Measurements from ENCODE around the gene TSPY1. TPM values are rescaled to one million over a fixed set of nuclear protein-coding genes. Genes with fewer than 3 reads are reported as not detected.
"Not testable (repeated sequence)": the region's sequence is repeated elsewhere in the genome, so short reads cannot be mapped to it uniquely, and the experiment has no call there.

Gene TSPY1
- total and polyA plus RNA-seq, 10 of the 15 experiments (the other 5 are each of a cell fraction or from before 2014, with no cell fraction given) = not detected

DNA sequence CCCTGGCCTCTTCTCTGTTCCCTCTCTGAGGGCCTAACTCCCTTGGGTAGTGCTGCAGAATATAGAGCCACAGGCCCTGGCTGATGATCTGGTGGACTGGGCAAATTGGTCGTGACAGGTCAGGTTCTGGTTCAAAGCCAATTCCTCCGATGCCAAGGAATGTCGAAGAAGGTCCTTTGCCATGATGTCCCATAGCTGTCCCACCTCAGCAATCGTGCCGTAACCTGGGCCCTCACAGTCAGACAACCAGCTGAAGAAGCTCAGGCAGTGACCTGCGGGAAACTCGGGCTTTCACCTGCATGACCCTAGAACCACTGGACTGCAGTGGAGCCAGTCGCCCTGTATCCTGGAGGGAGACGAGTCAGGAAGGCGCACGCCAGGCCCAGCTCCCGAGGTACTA is 49.5 kb downstream of the TSPY1 start:
- H3K4me1 ChIP-seq (ENCODE audit: control insufficient read depth, insufficient read depth, low read length); H3K4me3 ChIP-seq; H3K27ac ChIP-seq (ENCODE audit: control insufficient read depth, insufficient read depth); ATAC-seq; H3K79me2 ChIP-seq (ENCODE audit: control insufficient read depth, insufficient read depth, low read length); H3K9ac ChIP-seq (ENCODE audit: control insufficient read depth, insufficient read depth, low read length); H3K4me2 ChIP-seq (ENCODE audit: control insufficient read depth, insufficient read depth); CTCF ChIA-PET; H3K9me3 ChIP-seq (replicated peaks; ENCODE audit: control insufficient read depth, insufficient read depth, low read length); DNase-seq (ENCODE audit: low read depth, low spot score); FAIRE-seq; H4K20me1 ChIP-seq (ENCODE audit: control insufficient read depth, insufficient read depth); SMC1A ChIA-PET (ENCODE audit: uncharacterized antibody, unreplicated experiment); POLR2A ChIA-PET; in situ Hi-C loops (cut with MboI); BruUV-seq (replicated peaks); H3K36me3 ChIP-seq (ENCODE audit: control insufficient read depth in 2 of 2, insufficient read depth in 2 of 2, low read length in 1 of 2); H2AFZ ChIP-seq (ENCODE audit: control insufficient read depth, low read depth, low read length); RAD21 ChIA-PET (ENCODE audit: unreplicated experiment); H3K27me3 ChIP-seq (replicated peaks in 1 of 2; ENCODE audit: control insufficient read depth in 2 of 2, insufficient read depth in 2 of 2, low read length in 1 of 2); intact Hi-C loops (cut with micrococcal nuclease; ENCODE audit: unreplicated experiment): not testable (repeated sequence)
- WGBS (ENCODE audit: insufficient coverage, insufficient replicate concordance, low lambda C conversion rate, missing lambda C conversion rate) = no CpG with 5 or more reads among the region's 12 CpGs

Other genes with a start within 250 kb of the TSPY1 start
- not detected in 2 replicates for gene TSPY4, start 129.5 kb upstream of the TSPY1 start, total RNA-seq (2014; rRNA removed)
- not detected in 2 replicates for gene TSPY4, start 129.5 kb upstream of the TSPY1 start, total RNA-seq (2014; rRNA removed; fragmentation: Illumina TruSeq; extraction: Trizol)
- gene TSPY4, start 129.5 kb upstream of the TSPY1 start, total RNA-seq (2021) = not detected in 2 replicates
- gene TSPY4, start 129.5 kb upstream of the TSPY1 start, polyA plus RNA-seq (2011; rRNA removed) = not detected in 2 replicates
- gene TSPY4, start 129.5 kb upstream of the TSPY1 start, polyA plus RNA-seq (2014; fragmentation: Illumina TruSeq; extraction: Trizol) = not detected in 2 replicates
- gene TSPY4, start 129.5 kb upstream of the TSPY1 start, polyA plus RNA-seq (2014; fragmentation: Nextera tagmentation; extraction: Ambion mirVana) = not detected
- gene TSPY4, start 129.5 kb upstream of the TSPY1 start, polyA plus RNA-seq (2014; rRNA removed) = not detected in 2 replicates
- not detected for gene TSPY4, start 129.5 kb upstream of the TSPY1 start, polyA plus RNA-seq (2016; fragmentation: Nextera tagmentation; extraction: Ambion mirVana)
- not detected in 2 replicates for gene TSPY8, start 109.2 kb upstream of the TSPY1 start, total RNA-seq (2014; rRNA removed)
- not detected in 2 replicates for gene TSPY8, start 109.2 kb upstream of the TSPY1 start, total RNA-seq (2014; rRNA removed; fragmentation: Illumina TruSeq; extraction: Trizol)
- gene TSPY8, start 109.2 kb upstream of the TSPY1 start, total RNA-seq (2021) = not detected in 2 replicates
- not detected in 2 replicates for gene TSPY8, start 109.2 kb upstream of the TSPY1 start, polyA plus RNA-seq (2011; rRNA removed)
- not detected in 2 replicates for gene TSPY8, start 109.2 kb upstream of the TSPY1 start, polyA plus RNA-seq (2014; fragmentation: Illumina TruSeq; extraction: Trizol)
- gene TSPY8, start 109.2 kb upstream of the TSPY1 start, polyA plus RNA-seq (2014; fragmentation: Nextera tagmentation; extraction: Ambion mirVana) = not detected
- not detected in 2 replicates for gene TSPY8, start 109.2 kb upstream of the TSPY1 start, polyA plus RNA-seq (2014; rRNA removed)
- gene TSPY8, start 109.2 kb upstream of the TSPY1 start, polyA plus RNA-seq (2016; fragmentation: Nextera tagmentation; extraction: Ambion mirVana) = not detected
- not detected in 2 replicates for gene TSPY3, start 68.5 kb upstream of the TSPY1 start, total RNA-seq (2014; rRNA removed)
- gene TSPY3, start 68.5 kb upstream of the TSPY1 start, total RNA-seq (2014; rRNA removed; fragmentation: Illumina TruSeq; extraction: Trizol) = not detected in 2 replicates
- not detected in 2 replicates for gene TSPY3, start 68.5 kb upstream of the TSPY1 start, total RNA-seq (2021)
- gene TSPY3, start 68.5 kb upstream of the TSPY1 start, polyA plus RNA-seq (2011; rRNA removed) = not detected in 2 replicates
- gene TSPY3, start 68.5 kb upstream of the TSPY1 start, polyA plus RNA-seq (2014; fragmentation: Illumina TruSeq; extraction: Trizol) = not detected in 2 replicates
- not detected for gene TSPY3, start 68.5 kb upstream of the TSPY1 start, polyA plus RNA-seq (2014; fragmentation: Nextera tagmentation; extraction: Ambion mirVana)
- not detected in 2 replicates for gene TSPY3, start 68.5 kb upstream of the TSPY1 start, polyA plus RNA-seq (2014; rRNA removed)
- gene TSPY3, start 68.5 kb upstream of the TSPY1 start, polyA plus RNA-seq (2016; fragmentation: Nextera tagmentation; extraction: Ambion mirVana) = not detected
- gene TSPY9, start 20.3 kb downstream of the TSPY1 start, total RNA-seq (2014; rRNA removed) = not detected in 2 replicates
- not detected in 2 replicates for gene TSPY9, start 20.3 kb downstream of the TSPY1 start, total RNA-seq (2014; rRNA removed; fragmentation: Illumina TruSeq; extraction: Trizol)
- gene TSPY9, start 20.3 kb downstream of the TSPY1 start, total RNA-seq (2021) = not detected in 2 replicates
- not detected in 2 replicates for gene TSPY9, start 20.3 kb downstream of the TSPY1 start, polyA plus RNA-seq (2011; rRNA removed)
- not detected in 2 replicates for gene TSPY9, start 20.3 kb downstream of the TSPY1 start, polyA plus RNA-seq (2014; fragmentation: Illumina TruSeq; extraction: Trizol)
- gene TSPY9, start 20.3 kb downstream of the TSPY1 start, polyA plus RNA-seq (2014; fragmentation: Nextera tagmentation; extraction: Ambion mirVana) = not detected
- gene TSPY9, start 20.3 kb downstream of the TSPY1 start, polyA plus RNA-seq (2014; rRNA removed) = not detected in 2 replicates
- not detected for gene TSPY9, start 20.3 kb downstream of the TSPY1 start, polyA plus RNA-seq (2016; fragmentation: Nextera tagmentation; extraction: Ambion mirVana)
- gene TSPY10, start 60.9 kb downstream of the TSPY1 start, total RNA-seq (2014; rRNA removed) = not detected in 2 replicates
- gene TSPY10, start 60.9 kb downstream of the TSPY1 start, total RNA-seq (2014; rRNA removed; fragmentation: Illumina TruSeq; extraction: Trizol) = not detected in 2 replicates
- gene TSPY10, start 60.9 kb downstream of the TSPY1 start, total RNA-seq (2021) = not detected in 2 replicates
- not detected in 2 replicates for gene TSPY10, start 60.9 kb downstream of the TSPY1 start, polyA plus RNA-seq (2011; rRNA removed)
- gene TSPY10, start 60.9 kb downstream of the TSPY1 start, polyA plus RNA-seq (2014; fragmentation: Illumina TruSeq; extraction: Trizol) = not detected in 2 replicates
- not detected for gene TSPY10, start 60.9 kb downstream of the TSPY1 start, polyA plus RNA-seq (2014; fragmentation: Nextera tagmentation; extraction: Ambion mirVana)
- not detected in 2 replicates for gene TSPY10, start 60.9 kb downstream of the TSPY1 start, polyA plus RNA-seq (2014; rRNA removed)
- gene TSPY10, start 60.9 kb downstream of the TSPY1 start, polyA plus RNA-seq (2016; fragmentation: Nextera tagmentation; extraction: Ambion mirVana) = not detected